Breast epithelium (tissue), 4 donors: ENCODE measurements around the gene PPP1R3E. TPM values are rescaled to one million over a fixed set of nuclear protein-coding genes. Genes with fewer than 3 reads are reported as not detected.

Experiments used
- DNase-seq, 2 donors: peaks; one replicate each; pipeline ENCODE4 v3.0.0-alpha.2; 2019; ENCODE audit warnings: low spot score in 2 of 2
- H3K27ac ChIP-seq, 2 donors: fragments of 200-600 bp; sonication (generic) in 1 of 2; one replicate each; pipeline ENCODE4 v1.5.1; 2016 to 2019; ENCODE audit warnings: mild to moderate bottlenecking in 1 of 2
- H3K27me3 ChIP-seq, 2 donors: fragments of 200-600 bp; sonication (generic) in 1 of 2; one replicate each; pipeline versions ENCODE4 v1.5.1 to v1.6.0; 2017 to 2019; ENCODE audit warnings: control low read depth in 1 of 2, mild to moderate bottlenecking in 1 of 2
- H3K36me3 ChIP-seq: fragments of 200-600 bp; one replicate; pipeline ENCODE4 v1.5.1; 2019
- H3K4me1 ChIP-seq, 2 donors: fragments of 200-600 bp; sonication (generic); one replicate each; pipeline ENCODE4 v1.5.1; 2016 to 2019; ENCODE audit warnings: control low read depth in 1 of 2
- H3K4me3 ChIP-seq, 3 donors: fragments of 200-600 bp; sonication (generic); 1 replicate in 2 of 3; 2 replicates in 1 of 3; pipeline ENCODE4 v1.5.1; 2016 to 2019; ENCODE audit warnings: mild to moderate bottlenecking in 3 of 3, moderate library complexity in 2 of 3
- H3K9me3 ChIP-seq, 2 donors: fragments of 200-600 bp; sonication (generic) in 1 of 2; one replicate each; pipeline ENCODE4 v1.5.1; 2016 to 2019; ENCODE audit warnings: control low read depth in 1 of 2
- CTCF ChIP-seq, 3 donors: fragments of 450-650 bp; IDR thresholded peaks; one replicate each; pipeline ENCODE4 v1.5.1; 2016 to 2017; ENCODE audit warnings: antibody characterized with exemption in 3 of 3, mild to moderate bottlenecking in 3 of 3, moderate library complexity in 3 of 3
- POLR2A ChIP-seq: fragments of 450-650 bp; IDR thresholded peaks from one replicate; pipeline ENCODE4 v1.6.1; 2016; ENCODE audit warnings: antibody characterized with exemption, mild to moderate bottlenecking, moderate library complexity
- POLR2AphosphoS5 ChIP-seq, 3 donors: sonication (generic); formaldehyde crosslinking; IDR thresholded peaks; one replicate each; pipeline ENCODE4 v1.6.1; 2017; ENCODE audit warnings: antibody characterized with exemption in 3 of 3
- intact Hi-C: fragments of 100-400 bp; cut with DNase I; formaldehyde crosslinking; loops from one replicate; pipeline ENCODE4 v1.15.1; 2023; ENCODE audit warnings: low total_unique reads
- total RNA-seq, 3 donors: library from RNA; depleted of rRNA; stranded (reverse); fragments of >200 nt; gene quantifications; one replicate each; pipeline ENCODE4 v1.1.0, GENCODE V29; 2016

The PPP1R3E gene
- total RNA-seq, 3 donors from 2014 or later = 8.2 to 11.6 (median 9.4) TPM

- TF ChIP-seq CTCF (IDR thresholded peaks at IDR 0.05) (no peak), POLR2AphosphoS5 (IDR thresholded peaks at IDR 0.05) (no peak), POLR2A (no peak)
- intact Hi-C loops = loop anchor here (10.0 kb wide), 1 partner anchor 255 kb away; the partner anchor contains the start of genes THTPA and ZFHX2
Observed at GRCh38 chr14:23299986-23300686, 2.5 kb downstream of the PPP1R3E start.

GRCh38 chr14:23299211-23299957 lies 3.3 kb downstream of the PPP1R3E start:
- no peak for DNase-seq
- Histone ChIP-seq H3K9me3 (no peaks in the 10 kb centered on the region), H3K27me3 (no peaks in the 10 kb centered on the region), H3K4me1 (peaks cover 8 to 13% of the 10 kb centered on the region in 2 donors), H3K27ac (peak overlapping the region; percentile 99), H3K36me3 (no peaks in the 10 kb centered on the region), H3K4me3 (no peak overlapping the region)
- intact Hi-C loops = no loop called here
- TF ChIP-seq CTCF (IDR thresholded peaks at IDR 0.05) = no peak
- TF ChIP-seq POLR2A = no peak
- no peak for TF ChIP-seq POLR2AphosphoS5 (IDR thresholded peaks at IDR 0.05)

More at GRCh38 chr14:23299986-23300686, 2.5 kb downstream of the PPP1R3E start:
- peak overlapping the region; percentile 65 to 90 (median 86) for H3K4me3 ChIP-seq
- H3K36me3 ChIP-seq = no peaks in the 10 kb centered on the region
- H3K27me3 ChIP-seq = no peaks in the 10 kb centered on the region
- H3K9me3 ChIP-seq = no peaks in the 10 kb centered on the region
- DNase-seq = no peak
- H3K4me1 ChIP-seq = peaks cover 8 to 13% of the 10 kb centered on the region in 2 donors
- peak overlapping the region; percentile 99 for H3K27ac ChIP-seq

GRCh38 chr14:23297611-23298277 lies 4.9 kb downstream of the PPP1R3E start:
- H3K4me3 ChIP-seq = no peak overlapping the region
- no peaks in the 10 kb centered on the region for H3K9me3 ChIP-seq
- H3K36me3 ChIP-seq = no peaks in the 10 kb centered on the region
- intact Hi-C loops = no loop called here
- no peaks in the 10 kb centered on the region for H3K27me3 ChIP-seq
- peak overlapping the region; percentile 52 to 70 for H3K27ac ChIP-seq
- no peak for TF ChIP-seq POLR2AphosphoS5 (IDR thresholded peaks at IDR 0.05)
- no peak for TF ChIP-seq CTCF (IDR thresholded peaks at IDR 0.05)
- no peak for TF ChIP-seq POLR2A
- peaks cover 8 to 13% of the 10 kb centered on the region in 2 donors for H3K4me1 ChIP-seq
- peak in 1 of 2 donors; percentile 16 for DNase-seq

GRCh38 chr14:23297096-23297495 lies 5.6 kb downstream of the PPP1R3E start:
- TF ChIP-seq CTCF (IDR thresholded peaks at IDR 0.05) (no peak), POLR2AphosphoS5 (IDR thresholded peaks at IDR 0.05) (no peak), POLR2A (no peak)
- no peaks in the 10 kb centered on the region for H3K9me3 ChIP-seq
- peaks cover 8 to 13% of the 10 kb centered on the region in 2 donors for H3K4me1 ChIP-seq
- H3K27ac ChIP-seq = peak overlapping the region; percentile 52 to 70
- DNase-seq = no peak
- H3K27me3 ChIP-seq = no peaks in the 10 kb centered on the region
- H3K36me3 ChIP-seq = no peaks in the 10 kb centered on the region
- no peak overlapping the region for H3K4me3 ChIP-seq
- intact Hi-C loops = no loop called here
